NCI-H146 treated with DMSO at 0.1 percent for 48 hours (cell line): Measurements from ENCODE around the gene NDUFS2.
"Not testable (repeated sequence)": the region's sequence is repeated elsewhere in the genome, so short reads cannot be mapped to it uniquely, and the experiment has no call there.

Experiments used
- DNase-seq: peaks from one replicate; lab custom pipeline; 2025; ENCODE audit not compliant: unreplicated experiment; lab: John Stamatoyannopoulos, UW

The NDUFS2 gene

DNA sequence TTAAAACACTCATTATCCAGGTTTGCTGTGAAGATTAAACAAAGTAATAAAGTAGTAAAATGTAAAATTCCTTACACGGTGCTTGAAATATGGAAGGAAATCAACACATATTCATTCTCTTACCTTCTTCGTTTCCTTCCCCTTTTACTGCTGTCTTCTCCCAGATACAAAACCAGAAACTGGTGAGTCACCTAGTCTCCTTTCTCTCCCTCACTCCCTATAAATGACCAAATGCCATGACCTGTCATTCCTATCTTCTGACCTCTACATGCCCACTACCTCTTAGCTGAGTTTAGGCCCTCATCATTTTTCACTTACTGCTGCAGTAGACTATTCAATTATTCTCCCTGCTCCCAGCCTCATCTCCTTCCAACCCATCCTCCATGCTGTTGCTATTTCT is 40.1 kb downstream of the NDUFS2 start:
- DNase-seq: no peak

GRCh38 chr1:161244888-161245287 is 42.7 kb downstream of the NDUFS2 start:
- no peak for DNase-seq

DNA sequence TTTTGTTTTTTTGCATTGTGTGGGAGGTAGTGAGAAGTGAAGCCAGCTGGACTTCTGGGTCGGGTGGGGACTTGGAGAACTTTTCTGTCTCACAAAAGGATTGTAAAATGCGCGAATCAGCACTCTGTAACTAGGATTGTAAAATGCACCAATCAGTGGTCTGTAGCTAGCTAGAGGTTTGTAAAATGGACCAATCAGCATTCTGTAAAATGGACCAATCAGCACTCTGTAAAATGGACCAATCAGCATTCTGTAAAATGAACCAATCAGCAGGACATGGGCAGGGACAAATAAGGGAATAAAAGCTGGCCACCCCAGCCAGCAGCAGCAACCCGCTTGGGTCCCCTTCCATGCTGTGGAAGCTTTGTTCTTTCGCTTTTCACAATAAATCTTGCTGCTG is 47.9 kb downstream of the NDUFS2 start:
- not testable (repeated sequence) for DNase-seq

DNA sequence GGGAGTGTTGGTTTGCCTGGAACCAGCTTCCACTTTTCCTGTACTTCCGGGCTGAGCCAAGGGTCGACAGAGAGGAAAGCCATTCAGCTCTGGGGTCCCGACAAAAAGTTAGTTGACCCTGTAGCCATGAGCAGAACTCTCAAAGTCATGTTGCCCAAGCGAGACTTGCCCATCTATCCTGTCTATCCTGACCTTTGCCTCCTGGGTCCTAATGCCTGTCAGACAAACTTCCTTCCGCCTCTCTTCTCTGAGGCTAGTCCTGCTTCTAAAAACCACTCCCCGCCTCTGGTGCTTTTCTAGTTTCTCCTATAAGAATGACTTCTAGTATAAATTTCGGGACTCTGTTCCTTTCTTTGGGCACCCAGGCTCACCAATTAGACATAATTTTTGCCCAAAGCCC is 48.7 kb downstream of the NDUFS2 start:
- no peak for DNase-seq

- no peak for DNase-seq
Observed at GRCh38 chr1:161251579-161251978, 49.4 kb downstream of the NDUFS2 start.

GRCh38 chr1:161255302-161255701 is 53.1 kb downstream of the NDUFS2 start:
- not testable (repeated sequence) for DNase-seq

DNA sequence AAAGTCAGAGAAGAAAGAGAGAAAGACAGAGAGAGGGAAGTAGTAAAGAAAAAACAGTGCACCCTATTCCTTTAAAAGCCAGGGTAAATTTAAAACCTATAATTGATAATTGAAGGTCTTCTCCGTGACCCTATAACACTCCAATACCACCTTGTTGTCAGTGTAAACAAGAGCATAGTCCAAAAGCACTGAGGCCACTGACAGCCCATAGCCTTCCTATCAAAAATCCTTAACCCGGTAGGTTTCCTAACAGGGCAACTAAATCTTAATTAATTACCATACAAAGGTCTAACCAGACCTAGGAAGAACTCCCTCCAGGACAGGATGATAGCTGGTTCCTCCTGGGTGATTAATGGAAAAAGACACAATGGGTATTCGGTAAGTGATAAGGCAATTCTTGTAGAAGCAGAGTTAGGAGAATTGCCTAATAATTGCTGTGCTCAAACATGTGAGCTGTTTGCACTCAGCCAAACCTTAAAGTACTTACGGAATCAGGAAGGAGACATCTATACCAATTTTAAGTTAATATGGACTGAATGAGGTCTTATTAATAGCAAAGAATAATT is 53.9 kb downstream of the NDUFS2 start:
- DNase-seq: not testable (repeated sequence)

GRCh38 chr1:161257109-161257508 is 54.9 kb downstream of the NDUFS2 start:
- not testable (repeated sequence) for DNase-seq

- peak; percentile 70 for DNase-seq
Observed at GRCh38 chr1:161258439-161259344, 56.5 kb downstream of the NDUFS2 start, which contains the start of gene PCP4L1. TSS of gene PCP4L1 (plus strand) at chr1:161258745. CDS start at chr1:161258975, 230 bp downstream.

DNA sequence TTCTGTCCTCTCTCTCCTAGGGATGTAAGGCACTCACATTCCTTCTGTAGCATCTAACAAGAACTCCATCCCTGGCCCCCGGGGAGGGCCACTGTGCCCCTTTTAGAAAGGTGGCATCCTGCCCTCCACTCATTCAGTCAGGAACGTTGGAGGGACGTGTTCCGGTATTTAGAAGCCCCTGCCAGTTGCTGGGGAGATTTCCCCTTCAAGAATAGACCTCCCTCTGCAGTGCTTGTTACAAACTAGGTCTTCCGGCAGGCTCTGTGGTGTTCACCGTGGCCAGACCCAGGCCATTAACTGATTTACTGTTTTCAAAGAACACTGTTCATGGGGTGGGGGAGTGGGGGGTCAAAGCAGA is 57.2 kb downstream of the NDUFS2 start:
- no peak for DNase-seq

DNA sequence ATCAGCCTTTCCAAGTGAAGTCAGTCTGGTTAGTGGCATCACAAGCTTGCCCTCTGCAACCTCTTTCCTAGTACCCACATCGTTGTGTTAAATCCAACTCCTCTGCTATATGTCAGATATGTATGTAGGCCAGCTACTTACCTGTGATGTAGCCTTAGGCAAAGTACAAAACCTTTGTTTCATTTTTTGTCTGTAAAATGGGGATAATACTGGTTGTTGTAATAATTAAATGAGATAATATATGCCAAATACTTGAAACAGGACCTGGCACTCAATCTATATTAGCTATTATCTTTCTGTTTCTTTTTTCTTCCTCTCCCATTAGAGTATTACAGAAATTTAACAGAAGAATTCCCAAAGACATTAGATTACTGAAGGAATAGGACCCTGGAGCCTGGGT is 57.6 kb downstream of the NDUFS2 start:
- DNase-seq: no peak

DNA sequence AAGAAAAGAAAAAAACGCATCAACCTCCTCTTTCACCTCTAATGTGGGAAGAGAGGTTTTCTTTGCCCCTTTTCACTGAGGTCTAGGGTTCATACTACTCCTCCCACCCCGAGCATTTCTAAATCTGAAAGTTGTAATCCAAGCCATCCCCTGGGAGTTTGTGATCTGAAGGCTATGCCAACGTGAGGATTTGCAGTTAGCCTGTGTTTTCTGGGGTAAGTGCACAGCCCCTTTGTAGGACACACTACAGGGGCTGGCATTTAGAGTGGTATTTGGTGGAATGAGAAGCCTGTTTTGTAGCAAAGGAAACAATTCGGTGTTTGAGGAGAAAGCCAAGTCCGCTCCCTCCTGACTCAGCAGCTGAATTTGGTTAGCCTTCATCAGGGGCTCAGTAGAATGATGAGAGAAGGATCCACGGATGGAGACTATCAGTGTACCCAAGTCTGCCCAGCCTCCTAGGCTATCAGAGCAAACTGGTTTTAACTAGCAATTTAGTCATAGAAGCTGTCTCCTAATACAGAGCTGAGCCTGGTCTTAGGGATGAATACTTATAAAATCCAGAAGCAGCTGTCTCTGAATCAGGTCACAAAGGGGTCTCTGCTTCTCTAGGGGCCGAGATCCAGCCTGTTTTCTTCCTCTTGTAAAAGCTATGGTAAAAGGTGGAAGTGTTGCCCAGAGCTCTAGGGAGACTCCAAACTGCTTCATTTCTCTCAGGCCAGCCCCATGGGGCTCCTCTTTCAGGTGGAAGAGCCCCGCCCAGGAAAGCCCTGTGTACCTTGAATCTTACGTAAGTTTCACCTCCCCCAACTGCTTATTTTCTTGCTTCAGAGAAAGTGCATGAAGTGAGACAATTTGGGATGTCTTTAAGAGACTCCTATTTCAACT is 58.5 kb downstream of the NDUFS2 start:
- no peak for DNase-seq

- DNase-seq: no peak
Observed at GRCh38 chr1:161261261-161262235, 59.4 kb downstream of the NDUFS2 start.
